Measurements from ENCODE around the gene TDP2. TPM values are rescaled to one million over a fixed set of nuclear protein-coding genes. Genes with fewer than 3 reads are reported as not detected.
"Not testable (repeated sequence)": the region's sequence is repeated elsewhere in the genome, so short reads cannot be mapped to it uniquely, and the experiment has no call there.

Gene TDP2
- polyA plus RNA-seq, 1 experiment = 16.8 TPM

DNA sequence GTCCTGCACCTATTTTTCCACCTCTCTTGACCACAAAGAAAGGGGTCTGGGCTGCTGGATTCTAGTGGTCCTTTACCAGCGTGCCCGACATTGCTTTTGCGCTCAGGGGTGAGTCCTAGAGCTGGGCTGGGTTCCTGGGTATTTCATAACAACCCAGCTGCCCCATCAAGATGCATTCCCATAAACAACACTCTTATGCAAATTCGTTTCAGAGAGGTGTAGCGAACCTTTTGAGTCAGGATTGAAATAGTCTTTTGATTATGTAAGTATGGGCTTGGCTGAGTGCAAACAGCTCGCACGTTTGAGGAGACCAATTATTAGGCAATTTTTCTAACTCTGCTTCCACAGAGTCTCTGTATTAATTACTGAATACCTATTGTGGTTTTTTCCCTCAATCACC is 13.9 kb upstream of the TDP2 start:
- Histone ChIP-seq H3K27me3 (ENCODE audit: control insufficient read depth, insufficient read depth, low read length) (no peaks in the 10 kb centered on the region), H3K36me3 (ENCODE audit: control insufficient read depth, insufficient read depth, low read length) (no peaks in the 10 kb centered on the region), H3K4me3 (ENCODE audit: low read depth, low read length) (no peak overlapping the region)
- TF ChIP-seq, protein P1, sequence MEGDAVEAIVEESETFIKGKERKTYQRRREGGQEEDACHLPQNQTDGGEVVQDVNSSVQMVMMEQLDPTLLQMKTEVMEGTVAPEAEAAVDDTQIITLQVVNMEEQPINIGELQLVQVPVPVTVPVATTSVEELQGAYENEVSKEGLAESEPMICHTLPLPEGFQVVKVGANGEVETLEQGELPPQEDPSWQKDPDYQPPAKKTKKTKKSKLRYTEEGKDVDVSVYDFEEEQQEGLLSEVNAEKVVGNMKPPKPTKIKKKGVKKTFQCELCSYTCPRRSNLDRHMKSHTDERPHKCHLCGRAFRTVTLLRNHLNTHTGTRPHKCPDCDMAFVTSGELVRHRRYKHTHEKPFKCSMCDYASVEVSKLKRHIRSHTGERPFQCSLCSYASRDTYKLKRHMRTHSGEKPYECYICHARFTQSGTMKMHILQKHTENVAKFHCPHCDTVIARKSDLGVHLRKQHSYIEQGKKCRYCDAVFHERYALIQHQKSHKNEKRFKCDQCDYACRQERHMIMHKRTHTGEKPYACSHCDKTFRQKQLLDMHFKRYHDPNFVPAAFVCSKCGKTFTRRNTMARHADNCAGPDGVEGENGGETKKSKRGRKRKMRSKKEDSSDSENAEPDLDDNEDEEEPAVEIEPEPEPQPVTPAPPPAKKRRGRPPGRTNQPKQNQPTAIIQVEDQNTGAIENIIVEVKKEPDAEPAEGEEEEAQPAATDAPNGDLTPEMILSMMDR (IDR thresholded peaks at IDR 0.05; ENCODE audit: insufficient read depth, low read depth, low read length) = no peak
- ChIA-PET POLR2A (no interaction called here), CTCF (no interaction called here)
- DNase-seq (ENCODE audit: low read depth) = no peak

DNA sequence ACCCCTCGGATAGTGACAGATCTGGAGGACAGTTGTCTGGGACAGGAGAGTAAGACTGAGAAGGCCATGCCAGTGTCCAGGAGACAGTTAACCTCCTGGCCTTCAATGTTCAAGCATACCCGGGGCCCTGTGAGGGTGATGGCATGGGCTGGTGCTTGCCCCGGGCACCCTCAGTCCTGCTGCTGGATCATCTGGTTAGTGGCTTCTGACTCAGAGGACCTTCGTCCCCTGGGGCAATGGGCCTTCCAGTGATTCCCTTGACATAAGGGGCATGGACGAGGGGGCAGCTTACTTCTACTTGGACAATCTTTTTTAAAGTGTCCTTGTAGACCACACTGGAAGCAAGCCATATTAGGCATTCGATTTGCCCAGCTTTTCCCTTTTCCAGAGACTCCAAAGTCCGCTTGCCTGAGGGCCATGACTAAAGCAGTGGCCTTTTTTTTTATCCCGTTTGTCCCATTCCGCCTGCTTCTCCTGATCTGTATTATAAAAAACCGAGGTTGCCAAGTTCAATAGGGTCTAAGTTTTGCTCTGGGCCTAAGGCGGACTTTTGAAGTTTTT is 12.2 kb upstream of the TDP2 start:
- H3K36me3 ChIP-seq (ENCODE audit: control insufficient read depth, insufficient read depth, low read length); H3K27me3 ChIP-seq (ENCODE audit: control insufficient read depth, insufficient read depth, low read length); H3K4me3 ChIP-seq (ENCODE audit: low read depth, low read length); CTCF ChIA-PET; DNase-seq (ENCODE audit: low read depth); POLR2A ChIA-PET: not testable (repeated sequence)

DNA sequence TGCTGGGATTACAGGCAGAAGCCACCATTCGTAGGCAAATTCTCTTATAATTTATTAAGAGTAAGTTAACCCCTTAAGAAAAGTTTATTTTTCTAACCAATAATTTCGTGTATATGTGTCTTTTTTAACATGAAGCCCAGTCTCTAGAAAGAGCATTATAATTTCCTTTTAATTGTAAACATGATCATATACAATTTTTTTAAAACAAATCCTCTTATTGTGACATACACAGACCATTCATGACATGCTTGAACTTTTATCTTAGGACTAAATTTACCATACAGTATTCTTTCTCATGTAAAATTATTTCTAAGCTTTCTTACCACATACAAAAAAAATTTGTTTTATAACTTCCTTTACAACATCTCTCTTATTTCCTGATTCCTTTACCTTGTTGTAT is 6.9 kb upstream of the TDP2 start:
- TF ChIP-seq, protein P1 (IDR thresholded peaks at IDR 0.05; ENCODE audit: insufficient read depth, low read depth, low read length) = no peak
- DNase-seq (ENCODE audit: low read depth) = no peak
- Histone ChIP-seq H3K4me3 (ENCODE audit: low read depth, low read length) (no peak overlapping the region), H3K36me3 (ENCODE audit: control insufficient read depth, insufficient read depth, low read length) (no peaks in the 10 kb centered on the region), H3K27me3 (ENCODE audit: control insufficient read depth, insufficient read depth, low read length) (no peaks in the 10 kb centered on the region)
- CTCF ChIA-PET = no interaction called here
- POLR2A ChIA-PET = no interaction called here

DNA sequence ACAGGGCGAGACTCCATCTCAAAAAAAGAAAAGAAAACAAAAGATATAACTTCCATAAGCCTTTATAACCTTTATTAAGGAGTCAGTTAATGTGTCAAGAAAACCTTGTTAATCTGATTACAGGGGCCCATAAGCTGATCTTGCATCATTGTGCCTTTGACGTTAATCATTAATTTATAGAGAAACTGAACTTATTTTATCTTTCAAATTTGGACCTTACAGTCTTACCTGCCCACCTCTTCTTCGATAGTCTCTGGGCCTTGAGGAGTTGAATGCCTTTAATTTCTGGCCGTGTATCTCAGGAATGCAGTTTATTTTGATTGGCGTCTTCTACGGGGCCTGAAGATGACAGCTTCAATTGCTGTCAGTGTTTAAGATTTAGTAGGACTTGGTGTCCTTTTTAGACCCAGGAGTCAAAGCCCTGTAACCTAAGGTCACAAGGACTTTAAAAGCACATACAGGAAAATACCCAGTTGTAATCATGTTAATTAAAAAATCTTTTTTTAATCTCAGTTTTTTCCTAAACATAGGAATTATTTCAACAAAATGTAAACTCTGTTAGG is 6.0 kb upstream of the TDP2 start:
- ChIA-PET POLR2A (no interaction called here), CTCF (no interaction called here)
- DNase-seq (ENCODE audit: low read depth) = no peak
- TF ChIP-seq, protein P1 (IDR thresholded peaks at IDR 0.05; ENCODE audit: insufficient read depth, low read depth, low read length) = no peak
- Histone ChIP-seq H3K4me3 (ENCODE audit: low read depth, low read length) (no peak overlapping the region), H3K36me3 (ENCODE audit: control insufficient read depth, insufficient read depth, low read length) (no peaks in the 10 kb centered on the region), H3K27me3 (ENCODE audit: control insufficient read depth, insufficient read depth, low read length) (no peaks in the 10 kb centered on the region)

DNA sequence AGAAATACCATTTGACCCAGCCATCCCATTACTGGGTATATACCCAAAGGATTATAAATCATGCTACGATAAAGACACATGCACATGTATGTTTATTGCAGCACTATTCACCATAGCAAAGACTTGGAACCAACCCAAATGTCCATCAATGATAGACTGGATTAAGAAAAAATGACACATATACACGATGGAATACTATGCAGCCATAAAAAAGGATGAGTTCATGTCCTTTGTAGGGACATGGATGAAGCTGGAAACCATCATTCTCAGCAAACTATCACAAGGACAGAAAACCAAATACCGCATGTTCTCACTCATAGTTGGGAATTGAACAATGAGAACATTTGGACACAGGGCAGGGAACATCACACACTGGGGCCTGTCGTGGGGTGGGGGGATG is 4.4 kb upstream of the TDP2 start:
- H3K4me3 ChIP-seq (ENCODE audit: low read depth, low read length); H3K27me3 ChIP-seq (ENCODE audit: control insufficient read depth, insufficient read depth, low read length); H3K36me3 ChIP-seq (ENCODE audit: control insufficient read depth, insufficient read depth, low read length); POLR2A ChIA-PET; DNase-seq (ENCODE audit: low read depth): not testable (repeated sequence)
- CTCF ChIA-PET = interaction anchor here (1.2 kb wide), 1 partner anchor 90 kb away, joined by 3 read pairs; no protein-coding TSS in a partner anchor

DNA sequence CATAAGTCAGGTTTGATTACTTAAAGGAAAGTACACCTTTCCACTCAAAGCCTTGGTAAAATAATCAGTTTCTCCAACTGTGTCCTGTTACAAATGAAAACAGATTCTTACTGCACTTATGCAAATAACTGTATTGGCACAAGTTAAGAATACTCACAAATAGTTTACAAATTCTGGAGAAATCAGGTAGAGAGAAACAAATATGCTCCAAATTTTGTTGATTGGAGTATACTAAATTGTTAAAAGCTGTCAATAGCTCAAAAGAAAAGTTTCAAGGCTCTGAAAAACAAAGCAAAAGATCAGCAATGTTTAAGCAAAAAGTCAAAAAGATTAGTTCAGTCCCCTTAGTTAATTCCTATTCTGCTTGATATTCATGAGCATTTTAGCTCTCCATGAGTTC is 3.8 kb upstream of the TDP2 start:
- H3K4me3 ChIP-seq (ENCODE audit: low read depth, low read length); POLR2A ChIA-PET; DNase-seq (ENCODE audit: low read depth); H3K27me3 ChIP-seq (ENCODE audit: control insufficient read depth, insufficient read depth, low read length); H3K36me3 ChIP-seq (ENCODE audit: control insufficient read depth, insufficient read depth, low read length): not testable (repeated sequence)
- CTCF ChIA-PET = interaction anchor here (0.7 to 1.2 kb wide), 2 partner anchors 11 to 90 kb away, joined by 3 read pairs; no protein-coding TSS in a partner anchor

DNA sequence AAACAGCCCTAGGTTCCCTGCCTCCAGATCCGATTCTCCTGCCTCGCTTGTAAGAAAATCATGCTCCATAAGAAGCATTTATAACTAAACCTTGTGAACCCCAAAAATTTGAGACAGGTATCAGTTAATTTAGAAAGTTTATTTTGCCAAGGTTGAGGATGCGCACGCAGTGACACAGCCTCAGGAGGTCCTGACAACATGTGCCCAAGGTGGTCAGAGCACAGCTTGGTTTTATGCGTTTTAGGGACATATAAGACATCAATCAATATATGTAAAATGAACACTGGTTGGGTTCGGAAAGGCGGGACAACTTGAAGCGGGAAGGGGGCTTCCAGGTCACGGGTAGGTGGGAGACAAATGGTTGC is 2.3 kb upstream of the TDP2 start:
- no peak for DNase-seq (ENCODE audit: low read depth)
- POLR2A ChIA-PET = no interaction called here
- no peaks in the 10 kb centered on the region for H3K36me3 ChIP-seq (ENCODE audit: control insufficient read depth, insufficient read depth, low read length)
- H3K27me3 ChIP-seq (ENCODE audit: control insufficient read depth, insufficient read depth, low read length) = no peaks in the 10 kb centered on the region
- no peak overlapping the region for H3K4me3 ChIP-seq (ENCODE audit: low read depth, low read length)
- TF ChIP-seq, protein P1 (IDR thresholded peaks at IDR 0.05; ENCODE audit: insufficient read depth, low read depth, low read length) = no peak
- CTCF ChIA-PET = interaction anchor here (3.7 kb wide), 1 partner anchor 85 kb away, joined by 10 read pairs; no protein-coding TSS in a partner anchor

DNA sequence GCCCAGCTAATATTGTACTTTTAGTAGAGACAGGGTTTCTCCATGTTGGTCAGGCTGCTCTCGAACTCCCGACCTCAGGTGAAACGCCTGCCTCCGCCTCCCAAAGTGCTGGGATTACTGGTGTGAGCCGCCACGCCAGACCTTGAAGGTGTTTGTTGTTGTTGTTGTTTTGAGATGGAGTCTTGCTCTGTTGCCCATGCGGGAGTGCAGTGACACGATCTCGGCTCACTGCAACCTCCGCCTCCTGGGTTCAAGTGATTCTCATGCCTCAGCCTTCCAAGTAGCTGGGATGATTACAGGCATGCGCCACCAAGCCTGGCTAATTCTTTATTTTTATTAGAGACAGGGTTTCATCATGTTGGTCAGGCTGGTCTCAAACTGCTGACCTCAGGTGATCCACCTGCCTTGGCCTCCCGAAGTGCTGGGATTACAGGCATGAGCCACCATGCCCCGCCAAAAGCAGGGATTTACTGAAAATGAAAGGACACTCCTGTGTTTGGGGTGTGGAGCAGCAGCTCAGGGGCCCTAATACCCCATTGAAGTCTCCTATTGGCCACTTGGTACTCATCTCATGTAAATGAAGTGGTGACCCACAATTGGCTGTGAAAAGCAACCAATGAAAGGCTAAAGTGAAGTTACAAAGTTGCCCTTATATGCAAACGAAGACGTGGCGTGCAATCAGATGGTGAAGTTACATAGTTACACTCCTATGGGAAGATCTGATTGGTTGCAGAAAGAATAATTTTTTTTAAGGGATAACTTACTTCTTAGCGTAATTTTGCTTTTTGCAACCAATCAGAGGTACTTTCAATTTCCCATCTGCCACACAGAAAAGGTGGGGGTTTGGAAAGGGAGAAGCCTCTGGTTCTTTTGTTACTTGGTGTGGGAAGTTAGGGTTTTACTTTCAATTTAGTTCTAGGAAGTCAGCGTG is 1.6 kb upstream of the TDP2 start:
- H3K27me3 ChIP-seq (ENCODE audit: control insufficient read depth, insufficient read depth, low read length); POLR2A ChIA-PET; H3K36me3 ChIP-seq (ENCODE audit: control insufficient read depth, insufficient read depth, low read length); DNase-seq (ENCODE audit: low read depth); H3K4me3 ChIP-seq (ENCODE audit: low read depth, low read length): not testable (repeated sequence)
- CTCF ChIA-PET = interaction anchor here (3.7 kb wide), 1 partner anchor 85 kb away, joined by 10 read pairs; no protein-coding TSS in a partner anchor
